ENCODE data around the gene IL17C.
A peak's percentile ranks its signal among the peaks of the same experiment; 100 is the strongest.

Gene IL17C

DNA sequence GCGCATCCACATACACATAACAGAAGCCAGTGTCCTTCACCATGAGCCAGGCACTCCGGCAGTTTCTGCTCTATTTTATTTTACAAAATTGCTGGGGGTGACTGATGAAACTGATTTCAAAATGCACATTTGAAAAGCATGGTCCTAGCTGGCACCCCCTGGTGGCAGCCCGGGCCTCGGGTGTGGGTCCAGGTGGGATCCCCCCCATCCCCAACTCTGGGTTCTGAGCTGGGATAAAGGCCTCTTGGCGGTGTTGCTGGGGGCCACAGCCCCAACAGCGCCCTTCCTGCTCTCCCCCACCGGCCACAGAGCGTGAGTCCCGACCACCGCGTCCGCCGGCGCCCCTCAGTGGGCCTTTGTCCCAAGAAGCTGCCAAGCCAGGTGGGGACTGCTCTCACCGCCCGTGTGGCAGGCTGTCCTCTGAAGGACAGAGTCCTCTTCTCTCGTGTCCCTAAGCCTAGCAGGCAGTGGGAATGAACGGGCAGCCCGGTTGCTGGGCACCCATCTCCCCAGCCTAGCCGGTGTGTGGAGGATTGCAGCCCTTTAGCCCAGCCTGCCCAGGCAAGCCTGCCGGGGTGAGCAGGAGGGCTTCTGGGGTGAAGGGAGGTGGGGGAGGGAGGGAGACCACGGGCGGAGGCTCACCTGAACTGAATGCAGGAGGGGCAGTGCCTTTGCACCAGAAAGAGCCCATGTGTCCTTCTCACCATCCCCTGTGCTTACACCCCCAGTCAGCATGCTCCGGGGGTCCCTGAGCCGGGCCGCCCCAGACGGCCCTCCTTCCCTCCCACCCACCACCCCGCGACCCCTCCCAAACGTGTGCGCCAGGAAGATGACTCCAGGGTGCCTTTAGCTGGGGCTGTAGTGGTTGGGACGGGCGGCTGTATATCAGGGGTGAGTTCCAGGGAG, 47.0 kb downstream of the IL17C start:
- peak; percentile 86 for DNase-seq (ENCODE audit: low spot score)

DNA sequence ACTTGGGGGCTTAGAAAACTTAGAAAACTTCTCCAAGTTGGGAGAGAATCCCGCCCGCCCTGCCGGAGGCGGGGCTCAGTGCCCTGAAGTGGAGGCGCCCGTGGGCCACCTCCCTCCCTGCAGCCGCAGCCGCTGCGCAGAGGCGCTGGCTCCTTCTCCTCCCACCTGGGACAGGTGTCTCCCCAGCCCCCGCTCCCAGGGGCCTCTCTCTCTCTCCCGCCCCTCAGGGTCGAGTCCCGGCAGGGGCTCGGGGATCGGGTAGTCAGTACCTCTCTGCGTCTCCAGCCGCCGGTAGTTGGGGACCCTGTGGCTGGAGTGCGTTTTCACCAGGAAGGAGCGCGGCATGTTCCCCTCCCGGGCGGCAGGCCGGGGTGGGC, 47.7 kb downstream of the IL17C start:
- peak; percentile 75 for DNase-seq (ENCODE audit: low spot score)

DNA sequence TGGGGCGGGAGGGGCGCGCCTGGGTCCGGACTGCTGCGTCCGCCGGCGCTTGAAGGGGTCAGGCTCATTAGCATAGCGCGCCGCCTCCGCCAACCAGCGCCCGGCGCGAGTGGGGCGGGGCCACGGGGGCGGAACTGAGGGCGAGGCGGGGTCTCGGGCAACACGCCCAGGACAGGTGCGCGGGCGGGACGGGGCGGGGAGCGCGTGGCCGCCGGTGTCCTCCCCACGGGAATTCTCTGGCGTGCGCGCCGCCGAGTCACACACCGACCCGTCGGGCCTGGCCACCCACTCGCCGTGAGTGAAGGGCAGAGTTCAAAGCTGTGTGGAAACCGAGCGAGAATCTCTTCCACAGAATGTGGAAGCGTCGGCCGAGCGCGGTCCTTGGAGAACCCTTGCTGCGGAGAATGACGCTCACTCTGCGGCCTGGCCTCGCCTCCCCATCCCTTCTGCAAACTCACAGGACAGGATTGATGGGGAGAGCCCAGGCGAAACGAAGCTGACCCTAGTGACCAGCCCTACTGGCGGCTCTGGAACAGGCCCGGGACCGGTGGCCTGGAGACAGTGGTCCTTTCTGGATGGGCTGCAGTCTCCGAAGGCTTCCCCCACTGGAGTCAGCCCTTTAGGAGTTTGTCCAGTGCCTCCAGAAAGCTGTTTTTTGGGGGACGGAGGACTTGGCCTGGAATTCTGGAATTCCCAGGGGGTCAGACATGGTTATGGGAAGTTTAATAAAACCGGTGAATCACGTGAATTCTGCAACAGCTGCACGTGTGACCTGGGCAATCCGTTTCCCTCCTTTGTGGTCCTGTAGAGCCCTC, 48.3 kb downstream of the IL17C start, which contains the start of gene SNAI3:
TSS of gene SNAI3 (minus strand) at position 69 of the 815 bp plus-strand sequence. CDS start 101 bp downstream, outside the sequence.
- peak; percentile 99 for DNase-seq (ENCODE audit: low spot score)

DNA sequence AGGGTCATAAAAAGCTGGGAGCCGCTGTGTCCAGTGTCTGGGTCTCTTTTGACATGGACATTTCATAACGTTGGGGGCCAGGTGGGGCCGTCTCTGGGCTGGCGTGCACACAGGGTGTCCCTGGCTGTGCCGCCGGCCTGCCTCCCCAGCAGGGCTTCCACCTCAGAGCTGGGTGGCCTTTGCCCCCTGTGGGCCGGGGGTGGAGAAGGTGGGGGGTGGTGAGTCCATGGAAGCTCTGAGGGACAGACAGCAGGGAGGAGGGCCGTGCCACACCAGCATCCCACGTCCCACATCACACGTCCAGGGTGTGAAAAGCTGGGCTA, 48.8 kb downstream of the IL17C start:
- no peak for DNase-seq (ENCODE audit: low spot score)

DNA sequence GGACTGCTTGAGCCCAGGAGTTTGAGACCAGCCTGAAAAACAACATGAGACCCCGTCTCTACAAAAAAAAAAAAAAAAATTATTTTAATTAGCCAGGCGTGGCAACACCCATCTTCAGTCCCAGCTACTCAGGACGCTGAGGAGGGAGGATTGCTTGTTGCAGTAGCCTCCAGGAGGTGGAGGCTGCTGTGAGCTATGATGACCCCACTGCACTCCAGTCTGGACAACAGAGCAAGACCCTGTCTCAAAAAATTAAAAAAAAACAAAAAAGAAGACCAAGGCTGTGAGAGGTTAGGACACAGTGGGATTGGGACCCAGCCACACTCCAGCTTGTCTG, 49.3 kb downstream of the IL17C start:
- no peak for DNase-seq (ENCODE audit: low spot score)

DNA sequence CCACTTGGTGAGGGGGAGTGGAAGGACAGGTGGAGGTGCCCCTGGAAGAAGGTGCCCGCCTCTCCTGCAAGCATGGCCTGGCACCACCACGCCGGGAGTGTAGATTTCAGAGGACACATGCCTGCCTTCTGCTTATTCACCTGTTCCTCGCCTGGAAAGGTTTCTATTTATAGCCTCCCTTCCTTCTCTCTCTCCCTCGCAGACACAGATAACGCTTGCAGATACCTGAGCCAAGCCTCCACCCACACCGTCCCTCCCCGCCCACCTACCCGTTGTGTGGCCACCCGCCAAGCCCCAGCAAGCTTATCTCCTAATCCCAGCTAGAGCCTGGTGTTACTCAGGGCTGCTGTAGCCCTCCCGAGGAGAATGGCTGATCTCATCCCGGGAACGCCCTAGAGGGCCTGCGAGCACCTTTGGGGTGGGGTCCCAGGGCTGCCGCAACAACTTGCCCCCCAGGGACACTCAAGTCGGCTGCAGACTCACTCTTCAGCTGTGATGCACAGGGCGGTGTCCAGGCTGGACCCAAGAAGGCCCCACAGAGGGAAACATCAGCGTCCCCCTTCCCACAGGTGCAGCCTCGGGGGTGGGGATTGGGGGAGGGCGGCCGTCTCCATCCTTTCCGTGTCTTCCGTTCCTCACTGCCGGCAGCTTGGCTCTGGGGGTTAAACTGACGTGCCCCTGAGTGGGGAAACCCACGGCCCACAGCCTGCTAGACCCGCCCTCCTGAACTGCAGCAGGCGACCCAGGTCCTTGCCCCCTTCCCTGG, 49.8 kb downstream of the IL17C start:
- peak; percentile 83 for DNase-seq (ENCODE audit: low spot score)

Measured in HuH-7.5 (cell line).